Mononuclear cell (primary cell): ENCODE results near the gene MAFB. TPM values are rescaled to one million over a fixed set of nuclear protein-coding genes. Genes with fewer than 3 reads are reported as not detected.

Source experiments
- H3K27me3 ChIP-seq: 2 replicates; pipeline ENCODE4 v1.6.0; 2011; ENCODE audit warnings: low read length, control low read depth; ENCODE audit not compliant: insufficient read depth
- H3K4me1 ChIP-seq: 2 replicates; pipeline ENCODE4 v1.5.1; 2011; ENCODE audit warnings: mild to moderate bottlenecking, low read length, control low read depth; ENCODE audit not compliant: insufficient read depth
- H3K4me3 ChIP-seq: 2 replicates; pipeline ENCODE4 v1.5.1; 2011; ENCODE audit warnings: mild to moderate bottlenecking, low read length, moderate library complexity
- H3K9me3 ChIP-seq: 2 replicates; pipeline ENCODE4 v1.5.1; 2011; ENCODE audit warnings: low read depth, mild to moderate bottlenecking, control low read depth, low read length
- total RNA-seq: library from RNA; depleted of rRNA; stranded (reverse); fragments of >200 nt; gene quantifications from one replicate; pipeline ENCODE4 v1.2.3, GENCODE V29; 2012

MAFB gene
- total RNA-seq, 1 donor = 122 TPM

- Histone ChIP-seq H3K4me3 (no peak overlapping the region), H3K9me3 (no peaks in the 10 kb centered on the region), H3K27me3 (no peaks in the 10 kb centered on the region), H3K4me1 (no peaks in the 10 kb centered on the region)
These were observed 24.8 kb downstream of the MAFB start for GRCh38 chr20:40663991-40664880.

GRCh38 chr20:40663304-40663790, 25.7 kb downstream of the MAFB start:
- no peaks in the 10 kb centered on the region for H3K9me3 ChIP-seq
- no peak overlapping the region for H3K4me3 ChIP-seq
- H3K27me3 ChIP-seq = no peaks in the 10 kb centered on the region
- no peaks in the 10 kb centered on the region for H3K4me1 ChIP-seq

GRCh38 chr20:40659567-40659966, 29.5 kb downstream of the MAFB start:
- Histone ChIP-seq H3K9me3 (no peaks in the 10 kb centered on the region), H3K27me3 (no peaks in the 10 kb centered on the region), H3K4me3 (no peak overlapping the region), H3K4me1 (no peaks in the 10 kb centered on the region)

- Histone ChIP-seq H3K4me3 (no peak overlapping the region), H3K27me3 (no peaks in the 10 kb centered on the region), H3K4me1 (no peaks in the 10 kb centered on the region), H3K9me3 (no peaks in the 10 kb centered on the region)
These were observed 30.5 kb downstream of the MAFB start for GRCh38 chr20:40658509-40658908.

GRCh38 chr20:40657526-40657925, 31.5 kb downstream of the MAFB start:
- Histone ChIP-seq H3K27me3 (no peaks in the 10 kb centered on the region), H3K4me3 (no peak overlapping the region), H3K9me3 (no peaks in the 10 kb centered on the region), H3K4me1 (no peaks in the 10 kb centered on the region)

GRCh38 chr20:40655451-40655850, 33.6 kb downstream of the MAFB start:
- no peaks in the 10 kb centered on the region for H3K9me3 ChIP-seq
- no peaks in the 10 kb centered on the region for H3K27me3 ChIP-seq
- H3K4me1 ChIP-seq = no peaks in the 10 kb centered on the region
- no peak overlapping the region for H3K4me3 ChIP-seq

- no peaks in the 10 kb centered on the region for H3K9me3 ChIP-seq
- no peaks in the 10 kb centered on the region for H3K4me1 ChIP-seq
- no peak overlapping the region for H3K4me3 ChIP-seq
- no peaks in the 10 kb centered on the region for H3K27me3 ChIP-seq
These were observed 34.2 kb downstream of the MAFB start for GRCh38 chr20:40654876-40655275.

GRCh38 chr20:40652441-40652987, 36.5 kb downstream of the MAFB start:
- no peaks in the 10 kb centered on the region for H3K9me3 ChIP-seq
- H3K27me3 ChIP-seq = no peaks in the 10 kb centered on the region
- H3K4me3 ChIP-seq = no peak overlapping the region
- H3K4me1 ChIP-seq = no peaks in the 10 kb centered on the region

GRCh38 chr20:40651151-40651550, 37.9 kb downstream of the MAFB start:
- no peaks in the 10 kb centered on the region for H3K4me1 ChIP-seq
- H3K27me3 ChIP-seq = no peaks in the 10 kb centered on the region
- no peaks in the 10 kb centered on the region for H3K9me3 ChIP-seq
- H3K4me3 ChIP-seq = no peak overlapping the region

- H3K27me3 ChIP-seq = no peaks in the 10 kb centered on the region
- H3K4me1 ChIP-seq = no peaks in the 10 kb centered on the region
- H3K9me3 ChIP-seq = no peaks in the 10 kb centered on the region
- no peak overlapping the region for H3K4me3 ChIP-seq
These were observed 38.3 kb downstream of the MAFB start for GRCh38 chr20:40650707-40651106.

GRCh38 chr20:40648210-40649072, 40.6 kb downstream of the MAFB start:
- no peaks in the 10 kb centered on the region for H3K9me3 ChIP-seq

GRCh38 chr20:40646813-40647212, 42.2 kb downstream of the MAFB start:
- no peak overlapping the region for H3K4me3 ChIP-seq
- H3K27me3 ChIP-seq = no peaks in the 10 kb centered on the region
- H3K4me1 ChIP-seq = no peaks in the 10 kb centered on the region
- no peaks in the 10 kb centered on the region for H3K9me3 ChIP-seq

More at GRCh38 chr20:40648210-40649072, 40.6 kb downstream of the MAFB start:
- no peaks in the 10 kb centered on the region for H3K27me3 ChIP-seq
- no peak overlapping the region for H3K4me3 ChIP-seq
- H3K4me1 ChIP-seq = no peaks in the 10 kb centered on the region

- no peaks in the 10 kb centered on the region for H3K27me3 ChIP-seq
- no peak overlapping the region for H3K4me3 ChIP-seq
- no peaks in the 10 kb centered on the region for H3K4me1 ChIP-seq
- H3K9me3 ChIP-seq = no peaks in the 10 kb centered on the region
These were observed 42.7 kb downstream of the MAFB start for GRCh38 chr20:40646361-40646760.

GRCh38 chr20:40644863-40645262, 44.2 kb downstream of the MAFB start:
- H3K27me3 ChIP-seq = no peaks in the 10 kb centered on the region
- no peak overlapping the region for H3K4me3 ChIP-seq
- no peaks in the 10 kb centered on the region for H3K9me3 ChIP-seq
- H3K4me1 ChIP-seq = peaks cover 5% of the 10 kb centered on the region

- no peaks in the 10 kb centered on the region for H3K9me3 ChIP-seq
- no peaks in the 10 kb centered on the region for H3K27me3 ChIP-seq
- peaks cover 5% of the 10 kb centered on the region for H3K4me1 ChIP-seq
- no peak overlapping the region for H3K4me3 ChIP-seq
These were observed 45.1 kb downstream of the MAFB start for GRCh38 chr20:40643891-40644290.
